GF-D8 (cell line): Measurements from ENCODE around the gene POGLUT2.

Experiments
- DNase-seq: peaks from one replicate; lab custom pipeline; 2025; lab: John Stamatoyannopoulos, UW

Gene POGLUT2

DNA sequence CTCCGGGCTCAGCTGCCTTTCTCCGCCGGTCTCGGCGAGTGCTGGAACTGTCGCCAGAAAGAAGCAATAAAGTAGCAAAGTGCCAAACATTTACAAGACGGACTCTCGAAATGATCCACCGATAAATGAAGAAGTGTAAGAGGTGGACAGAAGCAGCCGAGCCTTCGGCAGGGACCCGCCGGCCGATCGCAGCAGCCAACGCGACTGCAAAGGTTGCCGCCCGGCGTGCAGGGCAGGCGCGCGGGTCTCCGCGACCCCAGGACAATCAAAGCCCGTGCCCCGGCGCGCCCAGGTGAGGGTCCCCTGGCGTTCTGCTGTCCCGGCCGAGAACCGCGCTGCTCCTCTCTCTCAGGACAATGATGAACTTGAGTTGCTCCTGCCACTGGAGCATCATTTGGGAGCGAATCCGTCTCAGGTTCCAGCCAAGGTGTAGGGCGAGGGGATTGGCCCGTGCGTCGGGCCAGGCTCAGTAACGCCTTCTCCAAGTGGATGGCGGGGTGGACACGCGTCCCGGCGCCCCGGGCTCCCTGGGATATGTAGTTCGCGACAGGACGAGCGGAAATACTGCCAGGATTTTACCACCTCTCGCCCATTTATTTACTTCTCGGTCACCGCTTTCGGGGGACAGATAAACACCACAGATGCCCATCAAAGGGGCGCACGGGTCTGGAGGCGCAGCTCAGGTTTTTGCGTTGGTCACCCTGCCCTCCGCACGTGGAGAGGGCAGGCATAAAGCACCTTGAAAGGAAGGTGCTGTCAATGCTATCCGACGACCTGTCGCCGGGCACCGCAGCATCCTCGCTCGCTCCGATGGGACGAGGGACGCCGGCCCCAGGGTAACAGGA is at the start of gene POGLUT2, which contains the start of gene BIVM:
TSS of gene POGLUT2 (minus strand) at position 396 of the 845 bp plus-strand sequence. CDS start at position 90, 306 bp downstream.
TSS of gene BIVM (plus strand) at position 539 of the 845 bp plus-strand sequence. CDS start 8,149 bp downstream, outside the sequence.
- DNase-seq = peak; percentile 82

DNA sequence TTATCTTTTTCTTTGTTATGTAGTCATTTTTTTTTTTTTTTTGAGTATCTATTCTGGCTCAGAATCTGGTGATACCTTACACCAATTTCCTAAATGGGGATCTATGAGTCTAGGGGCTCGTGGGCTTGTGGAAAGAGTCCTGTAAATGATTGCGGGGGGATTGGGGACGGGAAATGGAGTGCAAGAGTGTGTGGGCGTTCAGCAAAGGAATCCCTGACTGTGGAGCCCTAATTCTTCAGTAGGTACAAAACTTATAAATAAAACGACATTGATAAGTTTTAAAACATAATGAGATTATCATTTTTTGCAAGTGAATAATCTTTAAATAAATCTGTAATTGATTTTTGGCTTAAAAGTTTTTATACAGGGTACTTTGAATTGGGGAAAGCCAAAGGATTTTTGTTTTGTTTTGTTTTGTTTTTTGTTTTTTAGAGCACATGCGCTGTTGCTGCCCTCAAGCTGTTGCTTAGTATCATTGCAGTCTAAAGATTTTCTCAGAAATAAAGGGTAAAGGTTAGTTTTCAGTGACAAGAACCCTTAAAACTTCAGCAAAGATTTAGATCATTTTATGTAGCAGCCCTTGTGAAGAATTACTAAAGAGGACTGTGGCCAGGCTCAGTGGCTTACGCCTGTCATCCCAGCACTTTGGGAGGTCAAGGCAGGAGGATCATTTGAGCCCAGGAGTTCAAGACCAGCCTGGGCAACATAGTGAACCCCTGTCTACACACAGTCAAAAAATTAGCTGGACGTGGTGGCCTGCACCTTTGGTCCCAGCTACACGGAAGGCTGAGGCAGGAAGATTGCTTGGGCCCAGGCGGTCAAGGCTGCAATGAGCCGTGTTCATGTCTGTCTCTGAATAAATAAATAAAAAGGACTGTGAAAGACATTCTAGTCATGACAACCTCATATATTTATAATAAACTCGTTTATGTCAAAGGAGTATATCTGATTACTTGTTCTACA is 48.8 kb upstream of the POGLUT2 start:
- DNase-seq = peak; percentile 29

DNA sequence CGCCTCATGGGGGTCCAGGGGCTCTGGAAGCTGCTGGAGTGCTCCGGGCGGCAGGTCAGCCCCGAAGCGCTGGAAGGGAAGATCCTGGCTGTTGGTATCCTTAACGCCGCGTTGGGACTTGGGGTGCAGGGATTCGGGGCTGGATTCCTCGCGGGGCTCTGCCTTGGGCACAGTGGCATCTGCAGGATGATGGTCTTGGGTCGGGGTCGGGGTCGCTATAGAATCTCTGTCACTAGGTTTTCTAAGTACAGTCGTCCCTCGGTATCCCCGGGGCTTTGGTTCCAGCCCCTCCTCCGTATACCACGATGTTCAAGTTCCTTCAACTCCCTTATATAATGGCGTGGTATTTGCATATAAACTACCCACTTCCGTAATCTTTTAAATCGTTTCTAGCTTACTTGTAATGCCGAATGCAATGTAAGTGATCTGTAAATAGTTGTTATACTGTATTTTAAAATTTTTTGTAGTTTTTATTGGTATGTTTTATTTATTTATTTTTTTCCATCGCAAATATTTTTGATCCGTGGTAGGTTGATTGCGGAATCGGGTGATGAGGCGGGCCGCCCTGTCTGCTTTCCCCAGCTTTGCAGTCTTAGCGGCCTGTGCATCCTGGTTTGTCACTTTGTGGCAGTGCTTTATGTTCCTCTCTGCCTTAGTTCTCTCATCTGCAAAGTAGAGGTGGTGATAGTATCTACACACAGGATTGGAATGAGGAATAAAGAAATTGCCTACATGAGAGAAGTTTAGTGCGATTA is 47.7 kb upstream of the POGLUT2 start:
- DNase-seq = peak; percentile 79

DNA sequence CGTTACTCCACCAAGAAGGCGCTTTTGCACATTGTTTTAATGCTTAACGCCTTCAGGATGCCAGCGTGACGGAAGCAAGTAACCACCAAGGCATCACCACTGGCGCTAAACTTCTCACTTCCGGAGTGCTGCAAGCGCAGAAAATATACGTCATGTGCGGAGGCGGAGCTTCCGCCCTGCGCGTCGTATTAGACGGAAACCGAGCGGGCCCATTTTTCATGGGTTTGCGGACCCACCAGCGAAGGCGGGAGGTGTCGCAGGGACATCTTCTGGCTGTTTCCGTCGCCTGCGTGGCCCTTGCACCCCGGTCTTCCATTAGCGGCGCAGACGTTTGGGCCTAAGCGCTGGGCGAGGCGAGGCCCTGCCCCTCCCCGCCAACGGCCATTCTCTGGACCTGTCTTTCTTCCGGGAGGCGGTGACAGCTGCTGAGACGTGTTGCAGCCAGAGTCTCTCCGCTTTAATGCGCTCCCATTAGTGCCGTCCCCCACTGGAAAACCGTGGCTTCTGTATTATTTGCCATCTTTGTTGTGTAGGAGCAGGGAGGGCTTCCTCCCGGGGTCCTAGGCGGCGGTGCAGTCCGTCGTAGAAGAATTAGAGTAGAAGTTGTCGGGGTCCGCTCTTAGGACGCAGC is 47.0 kb upstream of the POGLUT2 start, which contains the start of gene ERCC5:
TSS of gene ERCC5 (plus strand) at position 403 of the 631 bp plus-strand sequence. CDS start 235 bp downstream, outside the sequence.
- DNase-seq = peak; percentile 98

DNA sequence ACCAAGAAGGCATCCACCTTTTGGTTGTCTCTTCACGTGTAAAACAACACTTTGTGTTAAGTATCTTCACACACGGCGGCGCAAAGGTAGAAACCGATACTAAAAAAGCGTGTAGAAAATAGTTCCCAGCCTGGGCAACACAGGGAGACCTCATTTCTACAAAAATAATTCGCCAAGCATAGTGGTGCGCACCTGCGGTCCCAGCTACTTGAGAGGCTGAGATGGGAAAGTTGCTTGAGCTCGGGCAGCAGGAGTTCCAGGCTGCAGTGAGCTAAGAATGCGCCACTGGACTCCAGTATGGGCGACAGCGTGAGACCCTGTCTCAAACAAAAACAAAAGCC is 46.5 kb upstream of the POGLUT2 start:
- no peak for DNase-seq

DNA sequence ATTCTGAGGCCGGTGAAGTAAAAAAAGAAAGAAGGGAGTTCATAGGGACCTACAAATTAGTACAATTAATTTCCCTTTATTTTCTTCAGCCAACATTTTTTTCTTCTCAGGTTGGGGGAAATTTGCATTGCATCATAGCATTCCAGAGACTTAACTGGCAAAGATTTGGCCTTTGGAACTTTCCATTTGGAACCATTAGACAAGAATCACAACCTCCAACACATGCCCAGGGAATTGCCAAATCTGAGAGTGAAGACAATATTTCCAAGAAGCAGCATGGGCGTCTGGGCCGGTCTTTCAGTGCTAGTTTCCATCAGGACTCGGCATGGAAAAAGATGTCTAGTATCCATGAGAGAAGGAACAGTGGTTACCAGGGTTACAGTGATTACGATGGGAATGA is 40.7 kb upstream of the POGLUT2 start:
- no peak for DNase-seq

DNA sequence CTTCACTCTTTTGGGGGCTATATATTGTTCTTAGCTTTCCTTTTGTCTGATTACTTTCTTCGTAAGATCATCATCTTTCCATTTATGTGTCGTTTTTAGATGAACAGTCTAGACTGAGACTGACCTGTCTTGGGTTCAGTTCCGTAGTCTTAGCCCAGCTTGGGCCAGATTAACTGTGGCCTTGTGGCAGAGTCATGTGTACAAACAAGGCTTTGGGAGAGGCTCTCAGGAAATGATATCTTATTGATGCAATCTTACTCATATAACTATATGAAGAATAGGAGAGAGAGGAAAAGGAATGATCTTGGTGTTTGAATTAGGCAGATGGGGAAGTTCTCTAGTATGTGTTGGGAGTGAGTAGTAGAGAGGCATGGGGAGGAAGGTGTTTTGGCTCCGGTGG is 40.2 kb upstream of the POGLUT2 start:
- DNase-seq = no peak

DNA sequence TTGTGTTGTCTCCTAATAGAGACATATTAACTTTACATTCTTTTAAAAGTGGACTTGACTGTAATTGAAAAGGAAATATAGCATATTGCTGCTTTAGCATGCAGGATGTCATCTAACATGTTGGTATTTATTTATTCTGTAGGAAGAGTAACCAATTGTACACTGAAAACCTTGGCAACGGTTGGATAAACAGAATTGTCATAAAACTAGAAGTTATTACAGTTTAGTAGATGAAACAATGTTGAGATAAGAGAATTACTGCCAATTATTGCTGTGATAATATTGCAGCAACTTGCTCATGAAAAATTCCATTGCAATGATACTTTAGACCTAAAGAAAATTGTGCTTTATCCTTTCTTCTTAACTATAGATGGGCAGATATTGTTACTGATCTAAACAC is 39.5 kb upstream of the POGLUT2 start:
- DNase-seq = no peak

DNA sequence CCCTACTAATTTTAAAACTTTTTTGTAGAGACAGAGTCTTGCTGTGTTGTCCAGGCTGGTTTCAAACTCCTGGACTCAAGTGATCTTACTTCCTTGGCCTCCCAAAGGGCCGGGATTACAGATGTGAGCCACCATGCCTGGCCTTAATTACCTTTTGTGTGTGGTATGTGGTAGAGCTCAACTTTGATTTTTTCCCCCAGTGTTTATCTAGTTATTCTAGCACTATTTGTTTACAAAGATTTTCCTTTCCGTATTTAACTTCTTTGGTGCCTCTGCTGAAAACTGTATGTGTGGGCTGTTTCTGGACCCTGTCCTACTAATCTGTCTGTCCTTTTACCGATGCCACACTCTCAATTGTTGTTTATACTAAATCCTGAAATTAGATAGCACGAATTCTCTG is 37.7 kb upstream of the POGLUT2 start:
- no peak for DNase-seq

DNA sequence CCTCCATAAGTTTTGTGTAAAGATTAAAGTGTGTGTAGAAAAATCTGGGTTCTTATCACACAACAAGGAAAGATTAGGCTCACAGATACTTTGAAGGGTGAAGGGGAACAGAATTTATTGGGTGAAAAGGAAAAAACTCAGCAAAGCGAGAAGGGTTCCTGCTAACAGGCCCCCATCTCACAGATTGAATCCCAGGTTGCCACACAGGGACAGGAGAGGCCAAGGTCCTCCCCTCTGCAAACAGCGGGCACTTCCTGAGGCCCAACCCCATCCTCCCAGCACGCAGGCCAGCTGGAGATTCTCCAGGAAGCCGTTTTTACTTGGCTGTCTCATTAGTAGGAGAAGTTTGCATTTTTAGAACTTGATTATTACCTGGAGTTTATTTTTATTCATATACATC is 31.9 kb upstream of the POGLUT2 start:
- DNase-seq = no peak

DNA sequence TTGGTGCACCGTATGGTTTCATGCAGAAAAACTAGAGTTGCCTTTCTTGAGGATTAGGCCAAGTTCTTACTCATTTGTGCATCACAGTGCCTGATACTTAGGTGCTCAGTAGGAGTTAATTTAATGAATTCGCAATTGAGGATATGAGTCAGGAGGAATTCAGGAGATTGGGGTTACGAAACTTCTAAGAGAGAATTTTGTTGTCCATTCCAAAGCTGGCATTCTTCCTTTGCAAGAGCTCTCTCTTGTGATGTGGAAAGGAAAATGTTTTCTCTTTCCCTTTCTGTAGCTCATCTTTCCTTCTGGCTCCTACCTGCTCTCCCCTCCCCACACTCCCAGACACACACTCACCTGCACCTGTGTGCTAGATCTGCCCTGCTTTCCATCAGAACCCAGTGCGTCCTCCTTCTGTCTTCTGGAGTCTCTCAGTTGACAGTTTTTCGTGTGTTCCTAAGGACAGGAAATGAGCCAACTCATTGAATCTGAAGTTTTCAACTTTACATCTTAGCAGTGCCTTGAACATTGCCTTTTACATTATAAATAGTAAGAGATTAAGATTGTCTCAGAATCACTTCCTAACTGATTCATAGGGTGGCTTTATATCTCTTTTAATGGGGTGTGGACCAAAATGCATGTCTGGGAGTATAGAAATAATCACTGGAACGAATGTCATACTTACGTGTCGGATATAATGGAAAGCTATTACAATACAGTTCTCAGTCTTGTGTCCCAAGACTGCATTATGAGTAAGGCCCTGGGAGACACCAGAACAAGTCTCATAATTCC is 27.3 kb upstream of the POGLUT2 start:
- no peak for DNase-seq

DNA sequence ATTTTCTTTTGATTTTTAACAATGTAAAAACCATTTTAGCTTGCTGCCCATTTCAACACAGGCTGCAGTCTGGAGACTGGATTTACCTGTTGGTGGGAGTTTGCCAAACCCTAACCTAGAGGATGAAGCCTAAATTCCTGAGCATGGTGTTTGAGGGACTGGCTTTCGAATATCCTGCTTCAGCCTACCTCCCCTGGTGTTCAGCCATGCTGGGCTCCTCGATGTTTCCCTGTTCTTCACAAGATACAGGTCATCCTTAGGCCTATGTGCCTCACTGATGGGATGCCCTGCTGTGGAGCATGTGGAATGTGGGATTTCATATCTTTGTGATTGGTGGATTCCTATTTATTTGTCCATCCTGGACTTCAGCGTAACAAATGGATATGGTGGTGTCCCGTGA is 26.6 kb upstream of the POGLUT2 start:
- no peak for DNase-seq

DNA sequence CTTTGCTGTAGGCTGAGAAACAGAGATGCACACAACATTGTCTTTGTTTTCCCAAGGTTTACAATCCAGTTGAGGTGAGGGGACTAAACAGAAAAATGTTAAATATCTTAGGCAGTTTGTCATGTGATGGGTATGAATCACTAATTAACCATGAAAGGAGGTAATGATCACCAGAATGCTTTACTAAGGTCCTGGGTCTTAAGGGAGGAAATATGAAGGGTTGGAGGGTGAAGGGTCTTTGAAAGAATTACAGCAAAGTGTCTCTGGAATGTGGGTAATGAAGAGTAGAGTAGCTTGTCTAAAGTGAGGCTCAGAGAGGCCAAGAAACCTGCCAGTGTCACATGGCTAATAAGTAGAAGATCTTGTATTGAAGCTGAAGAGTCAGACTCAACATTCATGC is 19.1 kb upstream of the POGLUT2 start:
- no peak for DNase-seq

DNA sequence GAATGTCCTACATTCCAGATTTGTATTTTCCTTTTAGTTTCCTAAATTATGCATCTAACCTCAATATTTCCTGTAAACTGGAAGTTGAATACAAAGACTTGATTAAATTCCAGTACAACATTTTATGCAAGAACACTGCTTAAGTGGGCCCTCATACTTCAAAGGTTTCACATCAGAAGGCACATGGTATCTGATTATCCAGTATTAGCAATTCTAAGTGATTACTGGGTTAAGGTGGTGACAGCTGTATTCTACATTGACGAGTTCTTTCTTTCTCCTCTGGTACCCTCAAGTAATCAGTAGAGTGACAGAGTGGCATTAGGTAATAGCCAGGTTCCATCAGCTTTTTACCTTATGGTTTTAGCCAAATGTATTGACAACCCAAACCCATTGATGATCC is 18.5 kb upstream of the POGLUT2 start:
- DNase-seq = no peak

DNA sequence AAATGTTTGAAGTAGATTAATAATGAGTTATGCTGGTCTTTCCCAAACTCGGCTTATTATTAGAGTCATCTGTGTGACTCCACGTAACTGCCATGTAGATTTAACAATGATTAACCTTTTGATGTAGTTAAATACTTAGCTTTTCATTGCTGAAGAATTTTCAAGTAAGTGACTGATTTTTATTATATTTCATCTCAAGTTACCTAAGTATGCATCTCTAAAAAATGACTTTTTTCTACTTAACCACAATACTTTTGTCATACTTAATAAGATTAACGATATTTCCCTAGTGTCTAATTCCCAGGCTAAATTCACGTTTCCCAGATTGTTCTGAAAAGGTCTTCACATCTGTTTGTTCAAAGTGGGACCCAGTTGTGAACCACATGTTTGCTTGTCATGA is 17.9 kb upstream of the POGLUT2 start:
- no peak for DNase-seq

DNA sequence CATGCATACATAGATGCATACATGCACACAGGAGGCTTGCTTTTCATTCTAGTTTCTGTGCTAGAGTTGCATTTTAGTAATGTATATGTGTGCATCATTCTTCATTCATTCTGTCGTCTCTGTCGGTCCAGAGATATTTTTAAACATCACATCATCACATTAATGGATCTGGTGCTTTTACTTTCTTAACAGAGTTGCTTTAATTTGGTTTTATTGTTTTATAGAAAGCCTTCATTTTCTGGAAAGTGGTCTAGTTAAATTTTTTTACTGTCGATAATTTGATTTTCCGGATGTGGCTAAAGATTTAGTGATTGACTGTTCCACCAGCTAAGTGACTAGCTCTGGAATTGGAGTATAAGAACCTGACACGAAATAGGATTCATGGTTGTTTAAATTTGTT is 17.0 kb upstream of the POGLUT2 start:
- DNase-seq = no peak

DNA sequence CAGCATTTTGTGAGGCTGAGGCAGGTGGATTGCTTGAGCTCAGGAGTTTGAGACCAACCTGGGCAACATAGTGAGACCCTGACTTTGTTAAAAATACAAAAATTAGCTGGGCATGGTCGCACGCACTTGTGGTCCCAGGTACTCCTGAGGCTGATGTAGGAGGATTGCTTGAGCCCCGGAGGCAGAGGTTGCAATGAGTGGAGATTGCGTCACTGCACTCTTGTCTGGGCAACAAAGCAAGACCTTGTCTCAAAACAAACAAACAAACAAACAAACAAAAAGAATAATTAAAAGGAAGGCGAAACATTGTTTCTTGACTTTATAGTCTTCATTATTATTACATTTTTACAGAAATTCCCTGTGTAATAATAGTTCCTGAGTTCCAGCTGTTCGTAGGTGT is 16.0 kb upstream of the POGLUT2 start:
- DNase-seq = no peak

DNA sequence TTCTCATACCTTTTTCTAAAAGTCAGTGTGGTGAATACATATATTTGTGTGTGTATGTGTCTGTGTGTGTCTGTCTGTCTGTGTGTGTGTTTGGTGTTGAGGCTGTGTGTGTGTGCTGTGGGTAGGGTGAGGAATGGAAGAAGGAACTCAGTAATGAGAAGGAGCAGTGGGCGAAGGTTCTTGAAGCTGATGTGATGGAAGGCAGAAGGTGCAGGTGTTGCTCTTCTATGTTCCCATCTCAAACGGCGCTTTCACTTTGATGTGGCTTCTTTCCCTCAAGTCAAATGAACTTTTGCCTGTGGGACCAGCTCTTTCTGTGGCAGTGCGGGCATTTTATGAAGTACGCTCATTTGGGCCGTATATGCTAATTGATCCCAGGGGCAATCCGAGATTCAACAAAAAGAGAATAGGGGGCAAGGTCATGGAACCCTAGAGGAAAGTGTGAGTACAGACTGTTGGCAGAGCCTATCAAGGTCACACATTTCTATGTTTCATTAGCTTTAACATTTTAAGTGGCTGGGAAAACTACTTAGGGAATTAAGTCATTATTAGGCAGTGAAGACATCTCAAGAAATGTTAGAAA is 15.3 kb upstream of the POGLUT2 start:
- DNase-seq = no peak

DNA sequence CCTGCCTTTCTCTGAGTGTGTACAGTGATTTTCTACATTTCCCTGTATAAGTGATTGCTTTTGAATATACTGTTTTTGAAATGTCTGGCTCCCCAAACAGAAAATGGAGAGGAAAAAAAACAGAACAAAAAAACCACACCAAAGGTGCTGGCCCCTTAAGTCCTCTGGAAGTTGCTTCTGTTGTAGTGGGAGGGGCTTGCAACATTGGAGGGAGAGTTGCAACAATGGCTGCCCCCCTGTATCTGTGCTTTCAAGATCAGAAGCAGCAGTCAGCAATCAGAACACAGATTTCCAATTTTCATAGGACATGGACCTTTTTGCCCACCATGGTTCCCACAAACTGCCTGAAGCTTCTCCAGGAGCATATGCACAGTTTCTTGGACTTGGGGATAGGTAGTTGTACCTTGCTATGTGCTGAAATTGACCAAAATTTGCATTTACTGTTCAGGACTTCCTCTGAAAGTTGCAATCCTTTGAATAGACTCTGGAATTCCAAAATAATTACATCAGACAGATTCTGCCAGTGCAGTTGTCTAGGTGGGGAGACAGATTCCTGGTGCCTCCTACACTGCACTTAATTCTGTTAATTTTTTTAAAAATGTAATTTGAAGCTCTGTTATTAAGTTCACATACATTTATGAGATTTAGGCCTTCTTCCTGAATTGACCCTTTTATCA is 14.0 kb upstream of the POGLUT2 start:
- no peak for DNase-seq

DNA sequence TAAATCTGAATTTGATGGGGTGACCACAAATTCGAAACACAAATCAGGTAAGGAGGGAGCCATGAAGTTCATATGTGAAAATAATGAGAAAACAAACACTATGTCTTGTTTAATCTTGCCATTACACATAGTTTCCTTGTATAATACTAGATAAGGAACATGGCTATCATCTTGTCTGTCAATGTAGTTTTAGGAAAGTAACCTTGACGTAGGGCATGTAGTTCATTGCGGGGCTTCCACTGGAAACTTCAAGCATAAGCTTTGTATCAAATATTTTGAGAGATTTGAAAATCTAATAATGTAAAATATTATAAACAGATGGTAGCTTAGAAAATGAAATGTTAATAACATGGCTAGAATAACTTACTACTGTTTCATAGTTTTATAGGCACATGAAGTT is 8.9 kb upstream of the POGLUT2 start:
- DNase-seq = no peak
